ENCODE results near the gene UBALD2. TPM values are rescaled to one million over a fixed set of nuclear protein-coding genes. Genes with fewer than 3 reads are reported as not detected.

The UBALD2 gene
- total and polyA plus RNA-seq, 2 of the 8 experiments (the other 6 are each of a cell fraction or from before 2014, with no cell fraction given), result 17.8 to 22.6 TPM

DNA sequence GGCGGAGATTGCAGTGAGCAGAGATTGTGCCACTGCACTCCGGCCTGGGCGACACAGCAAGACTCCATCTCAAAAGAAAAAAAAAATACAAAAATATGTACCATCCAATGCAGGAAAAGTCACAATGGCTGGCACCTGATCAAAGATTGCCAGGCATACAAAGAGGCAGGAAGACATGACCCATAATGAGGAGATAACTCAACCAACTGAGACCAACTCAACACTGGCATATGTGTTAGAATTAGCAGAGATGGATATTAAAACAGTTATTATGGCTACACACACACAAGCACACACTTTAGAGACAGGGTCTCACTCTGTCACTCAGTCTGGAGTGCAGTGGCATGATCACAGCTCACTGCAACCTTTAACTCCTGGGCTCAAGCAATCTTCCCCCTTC, 32.3 kb downstream of the UBALD2 start:
- FAIRE-seq, result no peak
- no peak overlapping the region for H3K9ac ChIP-seq (replicated peaks in 1 of 4; ENCODE audit: extremely low read depth in 1 of 4, low read depth in 3 of 4, low read length in 3 of 4)
- ChIA-PET POLR2A (ENCODE audit: partially characterized antibody) (no interaction called here), CTCF (ENCODE audit: partially characterized antibody) (interaction anchor here (0.6 to 7.7 kb wide), 11 partner anchors 9 to 171 kb away, joined by 3 to 76 read pairs (median 4); partner anchors contain the start of genes PRPSAP1 and SPHK1)
- H3K18ac ChIP-seq (ENCODE audit: extremely low read depth, low read length), result no peak overlapping the region
- no peak overlapping the region for H2BK20ac ChIP-seq (ENCODE audit: low read length)
- H2AK5ac ChIP-seq (ENCODE audit: low read depth, low read length), result no peak overlapping the region
- H4K91ac ChIP-seq (replicated peaks; ENCODE audit: insufficient read length, low read length), result no peak overlapping the region
- 93% methylated on average over 3 of the region's 3 CpGs; no CpG with 5 or more reads in 1 of the 2 experiments for WGBS, 2 experiments (ENCODE audit: extremely low coverage in 1 of 2, insufficient coverage in 1 of 2, insufficient read length in 1 of 2, insufficient replicate concordance in 2 of 2, low coverage in 1 of 2, low lambda C conversion rate in 2 of 2, missing lambda C conversion rate in 1 of 2)
- H3K79me2 ChIP-seq (ENCODE audit: control insufficient read depth in 1 of 2, insufficient read depth in 2 of 2, low read length in 2 of 2), result no peaks in the 10 kb centered on the region
- no peak overlapping the region for H4K5ac ChIP-seq (ENCODE audit: insufficient read length, low read depth, low read length)
- no peaks in the 10 kb centered on the region for H3K4me1 ChIP-seq (replicated peaks in 1 of 4; ENCODE audit: control insufficient read depth in 3 of 4, insufficient read depth in 4 of 4, low read length in 3 of 4)
- no peak overlapping the region for H2BK120ac ChIP-seq (replicated peaks; ENCODE audit: low read depth, low read length)
- 0 out of 8 replicates have a peak, but pooled peaks cover 0 to 4% (median 0%) of the 10 kb centered on the region in 4 experiments for H3K36me3 ChIP-seq (ENCODE audit: control insufficient read depth in 2 of 4, insufficient read depth in 4 of 4, low read length in 3 of 4)
- H2AFZ ChIP-seq (ENCODE audit: low read length), result no peak overlapping the region
- H3K79me1 ChIP-seq (ENCODE audit: low read depth, low read length), result no peaks in the 10 kb centered on the region
- H3K4ac ChIP-seq (replicated peaks; ENCODE audit: insufficient read length, low read depth, low read length), result no peak overlapping the region
- H4K8ac ChIP-seq (ENCODE audit: extremely low read depth, insufficient read depth, low read length), result no peak overlapping the region
- no peak overlapping the region for H2BK5ac ChIP-seq (ENCODE audit: low read depth, low read length)
- H3K4me2 ChIP-seq (ENCODE audit: insufficient read depth in 1 of 2, low read depth in 2 of 2, low read length in 2 of 2), result no peak overlapping the region
- no peak overlapping the region for H3K56ac ChIP-seq (replicated peaks; ENCODE audit: insufficient read length, low read depth, low read length)
- peaks cover 0 to 4% of the 10 kb centered on the region in 2 experiments for H4K20me1 ChIP-seq (replicated peaks in 1 of 2; ENCODE audit: control insufficient read depth in 1 of 2, insufficient read depth in 2 of 2, low read length in 2 of 2)
- H3K14ac ChIP-seq (ENCODE audit: insufficient read length), result no peak overlapping the region
- DNase-seq (ENCODE audit: low read depth in 1 of 2, low spot score in 2 of 2), result no peak
- H3K27me3 ChIP-seq (replicated peaks in 1 of 4; ENCODE audit: control insufficient read depth in 3 of 4, extremely low read depth in 1 of 4, insufficient read depth in 3 of 4, low read length in 3 of 4), result no peaks in the 10 kb centered on the region
- no peak overlapping the region for H2BK12ac ChIP-seq (ENCODE audit: low read depth, low read length)
- H3K23ac ChIP-seq (ENCODE audit: insufficient read length), result no peak overlapping the region
- no peak overlapping the region for H3K27ac ChIP-seq (ENCODE audit: low read depth, low read length)
- H3K23me2 ChIP-seq (ENCODE audit: low read depth, low read length), result no peaks in the 10 kb centered on the region
- no peaks in the 10 kb centered on the region for H3K9me3 ChIP-seq (ENCODE audit: insufficient read depth in 2 of 2, low read depth in 1 of 2, low read length in 1 of 2)
- no peak overlapping the region for H2BK15ac ChIP-seq (ENCODE audit: low read length)
- no peak overlapping the region for H3K4me3 ChIP-seq (ENCODE audit: extremely low read depth in 1 of 4, insufficient read depth in 2 of 4, low read depth in 3 of 4, low read length in 4 of 4)
- TF ChIP-seq POLR2A (IDR thresholded peaks at IDR 0.05; ENCODE audit: control extremely low read depth in 1 of 2, low read depth in 2 of 2, low read length in 2 of 2) (no peak), SIN3A (conservative IDR thresholded peaks at IDR 0.05 in 1 of 2, IDR thresholded peaks at IDR 0.05 in 1 of 2; ENCODE audit: low read depth in 1 of 2, low read length in 2 of 2) (no peak)

Data from H1 (cell line).